Neutrophil (primary cell): ENCODE results near the gene SCFD2.
"Not testable (repeated sequence)": the region's sequence is repeated elsewhere in the genome, so short reads cannot be mapped to it uniquely, and the experiment has no call there.

ENCODE experiments used
- H3K27ac ChIP-seq: fragments of 200-600 bp; sonication (generic); 2 replicates; pipeline ENCODE4 v1.5.1; 2016; ENCODE audit warnings: mild to moderate bottlenecking, moderate library complexity
- H3K27me3 ChIP-seq: fragments of 200-600 bp; sonication (generic); 2 replicates; pipeline ENCODE4 v1.6.0; 2016; ENCODE audit warnings: mild to moderate bottlenecking
- H3K36me3 ChIP-seq: fragments of 200-600 bp; sonication (generic); 2 replicates; pipeline ENCODE4 v1.5.1; 2017
- H3K4me1 ChIP-seq, 2 experiments: fragments of 200-600 bp in 1 of 2; sonication (generic) in 1 of 2; 1 replicate in 1 of 2; 2 replicates in 1 of 2; pipeline versions ENCODE4 v1.5.1 to v1.6.1; 2013 to 2016; ENCODE audit warnings: low read depth in 1 of 2, low read length in 1 of 2, mild to moderate bottlenecking in 1 of 2, moderate library complexity in 1 of 2; ENCODE audit not compliant: control insufficient read depth in 1 of 2, insufficient read depth in 1 of 2
- H3K4me3 ChIP-seq, 2 experiments: fragments of 200-600 bp in 1 of 2; sonication (generic) in 1 of 2; 1 replicate in 1 of 2; 2 replicates in 1 of 2; pipeline ENCODE4 v1.5.1; 2013 to 2016; ENCODE audit warnings: low read depth in 1 of 2, low read length in 1 of 2, mild to moderate bottlenecking in 1 of 2, moderate library complexity in 1 of 2
- H3K9me3 ChIP-seq: fragments of 200-600 bp; sonication (generic); 2 replicates; pipeline ENCODE4 v1.5.1; 2016
- TF ChIP-seq, protein P1 (sequence below): fragments of 200-600 bp; sonication (generic); IDR thresholded peaks from 2 replicates; pipeline ENCODE4 v1.5.1; 2016; ENCODE audit warnings: antibody characterized with exemption

The SCFD2 gene

DNA sequence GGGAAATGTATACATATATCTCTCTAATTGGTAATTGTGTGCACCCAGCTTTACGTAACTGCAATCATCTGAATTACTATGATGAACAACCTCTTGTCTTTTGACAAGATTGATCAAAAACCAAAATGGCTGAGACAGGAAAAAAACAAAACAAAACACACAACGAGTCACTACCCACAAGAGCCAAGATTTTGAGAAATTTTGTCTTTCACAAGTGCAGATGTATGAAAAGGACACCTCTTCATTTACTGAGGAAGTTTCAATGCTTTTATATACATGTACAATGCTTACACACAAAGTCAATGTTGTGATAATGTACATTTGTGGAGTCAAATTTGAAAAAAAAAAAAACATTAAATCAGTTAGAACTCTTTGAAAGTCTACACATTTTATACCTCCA lies 224.6 kb downstream of the SCFD2 start:
- H3K4me1 ChIP-seq: no peaks in the 10 kb centered on the region
- H3K27me3 ChIP-seq: no peaks in the 10 kb centered on the region
- H3K4me3 ChIP-seq: no peak overlapping the region
- H3K36me3 ChIP-seq: no peaks in the 10 kb centered on the region
- H3K27ac ChIP-seq: no peak overlapping the region
- H3K9me3 ChIP-seq: no peaks in the 10 kb centered on the region
- TF ChIP-seq, protein P1, sequence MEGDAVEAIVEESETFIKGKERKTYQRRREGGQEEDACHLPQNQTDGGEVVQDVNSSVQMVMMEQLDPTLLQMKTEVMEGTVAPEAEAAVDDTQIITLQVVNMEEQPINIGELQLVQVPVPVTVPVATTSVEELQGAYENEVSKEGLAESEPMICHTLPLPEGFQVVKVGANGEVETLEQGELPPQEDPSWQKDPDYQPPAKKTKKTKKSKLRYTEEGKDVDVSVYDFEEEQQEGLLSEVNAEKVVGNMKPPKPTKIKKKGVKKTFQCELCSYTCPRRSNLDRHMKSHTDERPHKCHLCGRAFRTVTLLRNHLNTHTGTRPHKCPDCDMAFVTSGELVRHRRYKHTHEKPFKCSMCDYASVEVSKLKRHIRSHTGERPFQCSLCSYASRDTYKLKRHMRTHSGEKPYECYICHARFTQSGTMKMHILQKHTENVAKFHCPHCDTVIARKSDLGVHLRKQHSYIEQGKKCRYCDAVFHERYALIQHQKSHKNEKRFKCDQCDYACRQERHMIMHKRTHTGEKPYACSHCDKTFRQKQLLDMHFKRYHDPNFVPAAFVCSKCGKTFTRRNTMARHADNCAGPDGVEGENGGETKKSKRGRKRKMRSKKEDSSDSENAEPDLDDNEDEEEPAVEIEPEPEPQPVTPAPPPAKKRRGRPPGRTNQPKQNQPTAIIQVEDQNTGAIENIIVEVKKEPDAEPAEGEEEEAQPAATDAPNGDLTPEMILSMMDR: no peak

GRCh38 chr4:53139256-53139655 lies 226.6 kb downstream of the SCFD2 start:
- not testable (repeated sequence) for H3K36me3 ChIP-seq, H3K27ac ChIP-seq, H3K4me3 ChIP-seq, H3K27me3 ChIP-seq, H3K4me1 ChIP-seq, H3K9me3 ChIP-seq

DNA sequence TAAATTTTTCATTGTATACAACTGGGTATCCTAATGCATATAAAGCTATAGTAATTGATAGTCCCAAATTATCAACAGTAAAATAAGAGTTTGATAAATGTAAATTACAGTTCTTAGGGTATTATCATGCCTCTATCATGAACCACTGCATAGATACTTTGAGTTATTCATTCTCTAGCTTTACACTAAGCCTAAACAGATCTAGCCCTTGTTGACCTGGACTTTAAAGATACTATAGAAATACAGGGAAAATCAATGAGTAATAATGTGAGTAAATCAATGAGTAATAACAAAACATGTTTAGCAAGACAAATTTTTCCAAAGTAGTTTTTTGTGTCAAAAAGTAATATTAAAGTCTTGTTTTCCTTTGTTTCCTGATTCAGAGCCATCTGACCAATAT lies 228.4 kb downstream of the SCFD2 start:
- Histone ChIP-seq H3K36me3 (no peaks in the 10 kb centered on the region), H3K4me1 (no peaks in the 10 kb centered on the region), H3K9me3 (no peaks in the 10 kb centered on the region), H3K27me3 (no peaks in the 10 kb centered on the region), H3K27ac (no peak overlapping the region), H3K4me3 (no peak overlapping the region)
- TF ChIP-seq, protein P1: no peak

GRCh38 chr4:53136954-53137353 lies 228.9 kb downstream of the SCFD2 start:
- no peaks in the 10 kb centered on the region for H3K4me1 ChIP-seq
- TF ChIP-seq, protein P1: no peak
- H3K27me3 ChIP-seq: no peaks in the 10 kb centered on the region
- H3K4me3 ChIP-seq: no peak overlapping the region
- no peak overlapping the region for H3K27ac ChIP-seq
- H3K36me3 ChIP-seq: no peaks in the 10 kb centered on the region
- H3K9me3 ChIP-seq: no peaks in the 10 kb centered on the region

DNA sequence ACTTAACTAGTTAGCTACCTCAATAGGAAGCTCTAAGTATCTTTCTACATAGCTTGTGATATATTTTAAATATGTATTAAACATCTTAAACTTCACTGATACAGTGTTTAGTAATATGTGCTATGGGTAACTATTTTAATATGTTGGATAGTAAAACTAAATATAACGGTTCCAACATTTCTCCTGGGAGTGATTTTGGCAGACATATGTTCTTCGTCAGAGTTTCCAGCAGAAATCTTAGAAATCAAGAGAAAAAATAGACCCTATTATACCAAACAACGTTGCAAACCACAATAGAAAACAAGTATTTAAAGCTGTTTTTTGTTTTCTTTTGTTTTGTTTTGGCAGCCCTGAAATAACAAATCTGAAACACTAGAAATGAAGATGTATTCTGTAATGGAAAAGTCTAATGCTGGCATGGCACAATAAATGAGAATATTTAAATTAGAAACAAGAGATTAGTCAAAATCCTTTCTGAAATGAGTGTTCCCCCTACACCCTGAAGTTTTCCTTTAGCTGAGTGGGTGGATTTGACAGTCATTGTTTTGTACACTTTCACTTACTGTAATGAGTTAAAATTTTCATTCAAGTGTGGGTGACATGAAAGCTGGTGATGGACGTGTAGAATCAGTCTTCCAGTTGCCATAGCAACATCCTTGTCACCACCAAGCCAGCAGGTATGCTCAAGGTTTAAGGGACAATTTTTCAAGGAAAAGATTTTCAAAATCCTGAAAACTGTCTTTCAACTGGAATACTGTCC lies 233.5 kb downstream of the SCFD2 start:
- Histone ChIP-seq H3K4me3 (no peak overlapping the region), H3K4me1 (no peaks in the 10 kb centered on the region), H3K27me3 (no peaks in the 10 kb centered on the region), H3K27ac (no peak overlapping the region), H3K9me3 (no peaks in the 10 kb centered on the region), H3K36me3 (no peaks in the 10 kb centered on the region)
- TF ChIP-seq, protein P1: no peak

DNA sequence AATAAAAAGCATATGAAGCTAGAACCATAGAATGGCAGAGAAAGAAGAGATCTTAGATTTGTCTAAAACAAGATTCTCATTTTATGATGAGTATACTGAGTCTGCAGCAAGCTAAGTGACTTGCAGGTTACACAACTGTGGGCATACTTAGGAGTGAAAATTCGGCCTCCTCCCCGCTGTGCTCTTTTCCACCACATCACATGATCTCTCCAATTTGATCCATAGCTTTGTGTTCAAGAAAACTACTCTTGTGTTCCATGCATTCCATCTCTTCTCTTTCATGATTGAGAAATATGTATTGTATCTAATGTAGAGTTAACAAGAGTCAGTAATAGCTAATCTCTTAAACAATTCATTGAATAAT lies 234.3 kb downstream of the SCFD2 start:
- Histone ChIP-seq H3K27me3 (no peaks in the 10 kb centered on the region), H3K9me3 (no peaks in the 10 kb centered on the region), H3K27ac (no peak overlapping the region), H3K36me3 (no peaks in the 10 kb centered on the region), H3K4me3 (no peak overlapping the region), H3K4me1 (no peaks in the 10 kb centered on the region)
- TF ChIP-seq, protein P1: no peak
